Panc1 (cell line): Measurements from ENCODE around the gene PLAAT4. TPM values are rescaled to one million over a fixed set of nuclear protein-coding genes. Genes with fewer than 3 reads are reported as not detected.

Experiments used
- ATAC-seq: fragments of 200-7000 bp; cut with Tn5 transposase; 2 replicates; pipeline ENCODE4 v1.9.1; 2020; ENCODE audit warnings: mild to moderate bottlenecking, moderate library complexity
- BruUV-seq: library from RNA; stranded (reverse); fragments of 400-500 nt; replicated peaks from 2 replicates; lab custom pipeline; 2021; lab: Mats Ljungman, UMichigan
- CTCF ChIA-PET: fragments of 300-600 bp; sonication (Branson Sonifier 250); formaldehyde crosslinking; loops from one replicate; lab custom pipeline; 2022; ENCODE audit warnings: antibody characterized with exemption; lab: Charles Lee
- POLR2A ChIA-PET: fragments of 300-600 bp; sonication (Branson Sonifier 250); formaldehyde crosslinking; loops from one replicate; lab custom pipeline; 2022; ENCODE audit warnings: antibody characterized with exemption; lab: Charles Lee
- DNase-seq: peaks from one replicate; pipeline ENCODE4 v3.0.0-alpha.2; 2010; ENCODE audit warnings: low read depth, low spot score
- H3K27ac ChIP-seq: 2 replicates; pipeline ENCODE4 v1.5.1; 2011; ENCODE audit warnings: mild to moderate bottlenecking, low read length, inconsistent platforms
- H3K27me3 ChIP-seq: fragments of 200-500 bp; sonication (Bioruptor generic); 2 replicates; pipeline ENCODE4 v1.6.0; 2014; ENCODE audit warnings: low read length, inconsistent platforms; ENCODE audit not compliant: control insufficient read depth, insufficient read depth
- H3K36me3 ChIP-seq: fragments of 200-500 bp; sonication (Bioruptor generic); 2 replicates; pipeline ENCODE4 v1.5.1; 2014; ENCODE audit warnings: inconsistent platforms, mild to moderate bottlenecking, low read length, moderate library complexity; ENCODE audit not compliant: control insufficient read depth, insufficient read depth
- H3K4me1 ChIP-seq: 2 replicates; pipeline ENCODE4 v1.5.1; 2011; ENCODE audit warnings: inconsistent platforms, mild to moderate bottlenecking, low read length, moderate library complexity; ENCODE audit not compliant: control insufficient read depth, insufficient read depth
- H3K4me3 ChIP-seq, 2 experiments: 2 replicates each; pipeline ENCODE4 v1.5.1; 2011 to 2012; ENCODE audit warnings: low read depth in 2 of 2, low read length in 2 of 2, mild to moderate bottlenecking in 2 of 2, inconsistent platforms in 1 of 2, moderate library complexity in 1 of 2
- H3K9me3 ChIP-seq: fragments of 200-500 bp; sonication (Bioruptor generic); 2 replicates; pipeline ENCODE4 v1.5.1; 2014; ENCODE audit warnings: low read depth, mild to moderate bottlenecking, inconsistent platforms, low read length, moderate library complexity; ENCODE audit not compliant: control insufficient read depth, insufficient read depth
- POLR2AphosphoS5 ChIP-seq: IDR thresholded peaks from 2 replicates; pipeline ENCODE4 v1.6.1; 2012; ENCODE audit warnings: mild to moderate bottlenecking, low read depth, low read length, moderate library complexity
- SIN3A ChIP-seq: IDR thresholded peaks from 2 replicates; pipeline ENCODE4 v1.6.1; 2012; ENCODE audit warnings: low read depth, mild to moderate bottlenecking, low read length, moderate library complexity, borderline replicate concordance; ENCODE audit not compliant: insufficient read depth
- TCF7L2 ChIP-seq: IDR thresholded peaks from 2 replicates; pipeline ENCODE4 v1.6.1; 2011; ENCODE audit warnings: mild to moderate bottlenecking, low read depth, low read length, inconsistent platforms
- in situ Hi-C: cut with HindIII; loops from 2 replicates; pipeline ENCODE4 v1.10.0; 2016; ENCODE audit warnings: low sequenced_read_pairs, low pct_unique_long_range_greater_than_20kb
- intact Hi-C: fragments of 100-400 bp; cut with micrococcal nuclease; formaldehyde crosslinking; loops from one replicate; pipeline ENCODE4 v1.10.0; 2022; ENCODE audit not compliant: unreplicated experiment
- total RNA-seq: library from RNA; stranded (reverse); gene quantifications from one replicate; pipeline ENCODE4 v1.2.1, GENCODE V29; 2021; ENCODE audit not compliant: unreplicated experiment
- TF ChIP-seq, protein P1 (sequence below): fragments of 450-650 bp; IDR thresholded peaks from 2 replicates; pipeline ENCODE4 v1.5.1; 2017; ENCODE audit warnings: mild to moderate bottlenecking
- TF ChIP-seq, protein P2 (sequence below), 2 experiments: IDR thresholded peaks; 2 replicates each; pipeline ENCODE4 v1.6.1; 2011 to 2012; ENCODE audit warnings: low read depth in 2 of 2, control low read depth in 1 of 2, low read length in 1 of 2, mild to moderate bottlenecking in 1 of 2, moderate library complexity in 1 of 2; ENCODE audit not compliant: insufficient read depth in 1 of 2

The PLAAT4 gene
- total RNA-seq, 1 experiment from 2014 or later, result 15.2 TPM

DNA sequence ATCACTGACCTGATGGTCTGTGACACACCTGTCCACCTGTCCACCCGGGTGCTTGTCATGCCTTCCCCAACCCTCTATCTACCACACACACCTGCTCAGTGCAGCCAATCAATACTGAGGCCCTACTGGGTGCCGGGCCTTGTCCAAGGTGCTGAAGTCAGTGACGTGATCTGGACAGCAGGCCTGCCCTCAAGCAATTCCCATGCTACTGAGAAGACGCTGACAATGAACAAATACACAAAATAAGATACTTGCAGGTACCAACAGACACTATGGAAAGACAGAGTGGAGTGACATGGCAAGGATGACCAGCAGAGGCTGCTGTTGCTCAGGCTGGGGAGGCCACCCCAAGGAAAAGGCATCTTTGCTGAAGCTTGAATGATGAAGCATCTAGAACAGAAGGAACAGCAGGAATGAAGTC lies 56.4 kb downstream of the PLAAT4 start:
- Histone ChIP-seq H3K27ac (no peak overlapping the region), H3K4me1 (no peaks in the 10 kb centered on the region), H3K27me3 (no peaks in the 10 kb centered on the region), H3K36me3 (no peaks in the 10 kb centered on the region), H3K9me3 (no peaks in the 10 kb centered on the region), H3K4me3 (no peak overlapping the region)
- intact Hi-C loops, result no loop called here
- no peak for DNase-seq
- ChIA-PET POLR2A (no interaction called here), CTCF (interaction anchor here (0.6 to 1.3 kb wide), 2 partner anchors 22 to 43 kb away, joined by 3 read pairs; no protein-coding TSS in a partner anchor)
- in situ Hi-C loops, result no loop called here
- TF ChIP-seq POLR2AphosphoS5, result no peak
- no peak for TF ChIP-seq SIN3A
- TF ChIP-seq, protein P1, sequence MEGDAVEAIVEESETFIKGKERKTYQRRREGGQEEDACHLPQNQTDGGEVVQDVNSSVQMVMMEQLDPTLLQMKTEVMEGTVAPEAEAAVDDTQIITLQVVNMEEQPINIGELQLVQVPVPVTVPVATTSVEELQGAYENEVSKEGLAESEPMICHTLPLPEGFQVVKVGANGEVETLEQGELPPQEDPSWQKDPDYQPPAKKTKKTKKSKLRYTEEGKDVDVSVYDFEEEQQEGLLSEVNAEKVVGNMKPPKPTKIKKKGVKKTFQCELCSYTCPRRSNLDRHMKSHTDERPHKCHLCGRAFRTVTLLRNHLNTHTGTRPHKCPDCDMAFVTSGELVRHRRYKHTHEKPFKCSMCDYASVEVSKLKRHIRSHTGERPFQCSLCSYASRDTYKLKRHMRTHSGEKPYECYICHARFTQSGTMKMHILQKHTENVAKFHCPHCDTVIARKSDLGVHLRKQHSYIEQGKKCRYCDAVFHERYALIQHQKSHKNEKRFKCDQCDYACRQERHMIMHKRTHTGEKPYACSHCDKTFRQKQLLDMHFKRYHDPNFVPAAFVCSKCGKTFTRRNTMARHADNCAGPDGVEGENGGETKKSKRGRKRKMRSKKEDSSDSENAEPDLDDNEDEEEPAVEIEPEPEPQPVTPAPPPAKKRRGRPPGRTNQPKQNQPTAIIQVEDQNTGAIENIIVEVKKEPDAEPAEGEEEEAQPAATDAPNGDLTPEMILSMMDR, result peak; percentile 91
- TF ChIP-seq, protein P2, sequence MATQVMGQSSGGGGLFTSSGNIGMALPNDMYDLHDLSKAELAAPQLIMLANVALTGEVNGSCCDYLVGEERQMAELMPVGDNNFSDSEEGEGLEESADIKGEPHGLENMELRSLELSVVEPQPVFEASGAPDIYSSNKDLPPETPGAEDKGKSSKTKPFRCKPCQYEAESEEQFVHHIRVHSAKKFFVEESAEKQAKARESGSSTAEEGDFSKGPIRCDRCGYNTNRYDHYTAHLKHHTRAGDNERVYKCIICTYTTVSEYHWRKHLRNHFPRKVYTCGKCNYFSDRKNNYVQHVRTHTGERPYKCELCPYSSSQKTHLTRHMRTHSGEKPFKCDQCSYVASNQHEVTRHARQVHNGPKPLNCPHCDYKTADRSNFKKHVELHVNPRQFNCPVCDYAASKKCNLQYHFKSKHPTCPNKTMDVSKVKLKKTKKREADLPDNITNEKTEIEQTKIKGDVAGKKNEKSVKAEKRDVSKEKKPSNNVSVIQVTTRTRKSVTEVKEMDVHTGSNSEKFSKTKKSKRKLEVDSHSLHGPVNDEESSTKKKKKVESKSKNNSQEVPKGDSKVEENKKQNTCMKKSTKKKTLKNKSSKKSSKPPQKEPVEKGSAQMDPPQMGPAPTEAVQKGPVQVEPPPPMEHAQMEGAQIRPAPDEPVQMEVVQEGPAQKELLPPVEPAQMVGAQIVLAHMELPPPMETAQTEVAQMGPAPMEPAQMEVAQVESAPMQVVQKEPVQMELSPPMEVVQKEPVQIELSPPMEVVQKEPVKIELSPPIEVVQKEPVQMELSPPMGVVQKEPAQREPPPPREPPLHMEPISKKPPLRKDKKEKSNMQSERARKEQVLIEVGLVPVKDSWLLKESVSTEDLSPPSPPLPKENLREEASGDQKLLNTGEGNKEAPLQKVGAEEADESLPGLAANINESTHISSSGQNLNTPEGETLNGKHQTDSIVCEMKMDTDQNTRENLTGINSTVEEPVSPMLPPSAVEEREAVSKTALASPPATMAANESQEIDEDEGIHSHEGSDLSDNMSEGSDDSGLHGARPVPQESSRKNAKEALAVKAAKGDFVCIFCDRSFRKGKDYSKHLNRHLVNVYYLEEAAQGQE (IDR thresholded peaks at IDR 0.05; ENCODE audit: insufficient read depth in 1 of 2, low read depth in 2 of 2, low read length in 1 of 2), result peak; percentile 84 to 86
- peak; percentile 91 for ATAC-seq
- no TSS peak for BruUV-seq

DNA sequence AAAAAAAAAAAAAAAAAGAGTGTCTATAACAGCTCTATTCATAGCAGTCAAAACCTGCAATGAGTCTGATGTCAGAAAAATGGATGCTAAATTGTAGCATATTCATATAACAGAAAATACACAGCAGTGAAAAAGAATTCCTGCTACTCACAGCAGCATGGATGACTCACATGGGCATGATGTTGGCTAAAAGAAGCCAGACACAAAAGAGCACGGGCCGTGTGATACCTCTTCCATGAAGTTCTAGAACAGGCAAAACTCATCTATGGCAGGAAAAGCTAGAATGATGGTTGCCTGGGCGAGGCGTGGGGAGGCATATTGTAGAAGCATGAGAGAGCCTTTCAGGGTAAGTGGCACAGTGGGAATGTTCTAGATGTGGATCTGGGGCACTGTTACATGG lies 58.7 kb downstream of the PLAAT4 start:
- no peaks in the 10 kb centered on the region for H3K9me3 ChIP-seq
- intact Hi-C loops, result no loop called here
- ATAC-seq (no peak), DNase-seq (no peak)
- H3K27ac ChIP-seq, result no peak overlapping the region
- no peaks in the 10 kb centered on the region for H3K36me3 ChIP-seq
- ChIA-PET POLR2A (no interaction called here), CTCF (interaction anchor here (0.7 kb wide), 1 partner anchor 647 kb away, joined by 8 read pairs; no protein-coding TSS in a partner anchor)
- in situ Hi-C loops, result no loop called here
- no peak for TF ChIP-seq POLR2AphosphoS5
- TF ChIP-seq, protein P1, result no peak
- TF ChIP-seq, protein P2 (IDR thresholded peaks at IDR 0.05; ENCODE audit: insufficient read depth in 1 of 2, low read depth in 2 of 2, low read length in 1 of 2), result no peak
- TF ChIP-seq TCF7L2, result no peak
- TF ChIP-seq SIN3A, result no peak
- no peaks in the 10 kb centered on the region for H3K27me3 ChIP-seq
- H3K4me3 ChIP-seq, result no peak overlapping the region
- no TSS peak for BruUV-seq
- H3K4me1 ChIP-seq, result no peaks in the 10 kb centered on the region
